ENCODE measurements around the gene COPS6.

Gene COPS6

DNA sequence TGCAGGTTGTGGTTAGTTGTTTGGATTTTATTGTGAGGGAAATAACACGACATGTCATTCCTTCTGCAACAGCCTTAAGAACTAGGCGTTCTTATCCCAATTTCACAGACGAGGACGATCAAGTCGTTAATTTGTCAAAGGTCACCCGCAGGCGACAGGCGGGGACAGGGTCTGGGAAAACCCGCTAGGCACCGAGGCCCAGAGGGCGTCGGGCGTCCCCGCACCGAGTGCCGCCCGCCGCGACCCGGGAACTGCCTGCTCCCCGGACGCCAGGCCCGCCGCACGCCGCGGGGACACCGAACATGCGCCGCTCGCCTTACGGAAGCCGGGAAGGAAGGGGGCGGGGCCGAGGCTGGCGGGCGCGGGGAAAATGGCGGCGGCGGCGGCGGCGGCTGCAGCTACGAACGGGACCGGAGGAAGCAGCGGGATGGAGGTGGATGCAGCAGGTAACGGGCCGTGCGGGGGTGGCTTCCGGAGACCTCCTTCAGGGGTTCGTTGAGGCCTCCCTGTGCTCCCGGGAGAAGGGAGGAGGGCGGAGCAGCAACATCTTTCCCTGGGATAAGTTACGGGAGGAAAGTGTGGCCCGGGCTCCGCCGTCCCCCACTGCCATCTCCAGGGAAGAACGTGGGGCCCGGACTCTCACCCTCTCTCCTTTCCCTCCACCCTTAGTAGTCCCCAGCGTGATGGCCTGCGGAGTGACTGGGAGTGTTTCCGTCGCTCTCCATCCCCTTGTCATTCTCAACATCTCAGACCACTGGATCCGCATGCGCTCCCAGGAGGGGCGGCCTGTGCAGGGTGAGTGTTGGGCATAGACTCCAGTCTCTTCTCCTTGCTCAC, at the start of gene COPS6:
Gene COPS6, plus strand, starts transcription at position 349 of the 837 bp plus-strand sequence. Its CDS starts 22 bp downstream, at position 371.
- Histone ChIP-seq H3K27ac (peak within 1 kb of the TSS; percentile 60), H4K20me1 (ENCODE audit: insufficient read depth) (no peaks in the 10 kb centered on the region)
- no peak for TF ChIP-seq CTCF (conservative IDR thresholded peaks at IDR 0.05; ENCODE audit: low read depth, low read length)

DNA sequence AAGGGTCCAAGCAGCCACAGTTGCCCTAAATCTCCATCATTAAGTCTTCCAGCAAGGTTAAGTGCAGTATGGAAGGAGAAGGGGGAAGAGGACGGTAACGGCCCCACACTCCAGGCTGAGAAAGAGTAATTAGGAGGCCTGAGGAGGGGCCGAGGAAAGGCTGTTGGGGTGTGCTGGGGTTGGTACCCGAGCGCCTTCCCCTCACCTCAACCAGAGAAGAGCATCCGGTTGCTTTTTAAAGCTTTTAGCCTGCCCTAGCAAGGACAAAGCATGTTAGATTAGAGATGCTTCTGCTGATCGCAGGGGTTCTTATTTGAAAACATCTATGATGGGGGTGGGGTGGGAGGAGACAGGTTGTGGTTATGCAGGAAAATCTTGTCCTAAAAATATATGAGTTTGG, 48.2 kb upstream of the COPS6 start:
- Histone ChIP-seq H3K27ac (no peak overlapping the region), H3K79me2 (ENCODE audit: insufficient read depth, low read depth) (no peaks in the 10 kb centered on the region), H3K4me2 (no peak overlapping the region), H3K4me3 (IDR thresholded peaks at IDR 0.05; ENCODE audit: insufficient read depth, low read depth, low read length) (no peak overlapping the region), H3K9ac (no peak overlapping the region), H4K20me1 (ENCODE audit: insufficient read depth) (no peaks in the 10 kb centered on the region), H3K27me3 (ENCODE audit: insufficient read depth, low read depth) (no peaks in the 10 kb centered on the region), H2AFZ (ENCODE audit: low read depth) (no peak overlapping the region), H3K4me1 (ENCODE audit: low read depth, poor library complexity, severe bottlenecking) (no peaks in the 10 kb centered on the region), H3K36me3 (ENCODE audit: insufficient read depth) (no peaks in the 10 kb centered on the region)
- TF ChIP-seq CTCF (conservative IDR thresholded peaks at IDR 0.05; ENCODE audit: low read depth, low read length), result no peak

More for the DNA sequence above, at the start of gene COPS6:
- Histone ChIP-seq H3K4me1 (ENCODE audit: low read depth, poor library complexity, severe bottlenecking) (peaks cover 18% of the 10 kb centered on the region), H3K4me3 (IDR thresholded peaks at IDR 0.05; ENCODE audit: insufficient read depth, low read depth, low read length) (peak within 1 kb of the TSS; percentile 20), H3K27me3 (ENCODE audit: insufficient read depth, low read depth) (no peaks in the 10 kb centered on the region; the same call in 1 of the 2 replicates), H3K4me2 (peak within 1 kb of the TSS; percentile 97), H3K79me2 (ENCODE audit: insufficient read depth, low read depth) (peaks cover 12% of the 10 kb centered on the region; the same call in 1 of the 2 replicates), H3K9ac (peak within 1 kb of the TSS; percentile 67), H2AFZ (ENCODE audit: low read depth) (peak within 1 kb of the TSS; percentile 83), H3K36me3 (ENCODE audit: insufficient read depth) (peaks cover 22% of the 10 kb centered on the region; the same call in 1 of the 2 replicates)

DNA sequence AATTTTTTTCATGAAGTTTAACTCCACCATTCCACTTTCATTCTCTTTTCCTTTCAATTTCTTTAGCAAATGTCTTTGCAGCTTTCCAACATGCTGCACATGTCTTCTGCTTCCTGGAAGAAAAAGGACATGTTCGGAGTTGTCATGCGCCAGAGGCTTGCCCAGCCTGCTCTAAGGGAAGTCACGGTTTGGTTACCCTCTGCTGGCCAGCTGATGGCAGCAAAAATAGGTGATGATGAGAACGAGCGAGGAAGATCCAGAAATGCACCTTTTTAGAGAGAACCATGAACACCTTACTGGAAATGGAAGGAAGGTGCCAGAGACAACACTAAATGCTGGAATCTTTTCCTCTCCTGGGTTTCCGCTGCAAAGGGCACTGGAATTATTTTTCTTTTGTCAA, 44.1 kb upstream of the COPS6 start:
- H2AFZ ChIP-seq (ENCODE audit: low read depth), result no peak overlapping the region
- H4K20me1 ChIP-seq (ENCODE audit: insufficient read depth), result no peaks in the 10 kb centered on the region
- no peaks in the 10 kb centered on the region for H3K79me2 ChIP-seq (ENCODE audit: insufficient read depth, low read depth)
- H3K4me1 ChIP-seq (ENCODE audit: low read depth, poor library complexity, severe bottlenecking), result peaks cover 5% of the 10 kb centered on the region
- TF ChIP-seq CTCF (conservative IDR thresholded peaks at IDR 0.05; ENCODE audit: low read depth, low read length), result no peak
- H3K27me3 ChIP-seq (ENCODE audit: insufficient read depth, low read depth), result no peaks in the 10 kb centered on the region; the same call in 1 of the 2 replicates
- no peak overlapping the region for H3K27ac ChIP-seq
- no peak overlapping the region for H3K9ac ChIP-seq
- no peak overlapping the region for H3K4me3 ChIP-seq (IDR thresholded peaks at IDR 0.05; ENCODE audit: insufficient read depth, low read depth, low read length)
- H3K4me2 ChIP-seq, result no peak overlapping the region
- H3K36me3 ChIP-seq (ENCODE audit: insufficient read depth), result no peaks in the 10 kb centered on the region

- H3K4me3 ChIP-seq (IDR thresholded peaks at IDR 0.05; ENCODE audit: insufficient read depth, low read depth, low read length), result no peak overlapping the region
- peak overlapping the region; percentile 98; the same call in 1 of the 2 replicates for H2AFZ ChIP-seq (ENCODE audit: low read depth)
Measured at GRCh38 chr7:100048680-100049079, 40.1 kb upstream of the COPS6 start.

More at GRCh38 chr7:100048680-100049079, 40.1 kb upstream of the COPS6 start:
- H3K27me3 ChIP-seq (ENCODE audit: insufficient read depth, low read depth), result no peaks in the 10 kb centered on the region; the same call in 1 of the 2 replicates
- no peaks in the 10 kb centered on the region for H3K79me2 ChIP-seq (ENCODE audit: insufficient read depth, low read depth)
- no peak for TF ChIP-seq CTCF (conservative IDR thresholded peaks at IDR 0.05; ENCODE audit: low read depth, low read length)
- no peaks in the 10 kb centered on the region for H4K20me1 ChIP-seq (ENCODE audit: insufficient read depth)
- H3K9ac ChIP-seq, result no peak overlapping the region
- no peaks in the 10 kb centered on the region for H3K36me3 ChIP-seq (ENCODE audit: insufficient read depth)
- no peak overlapping the region for H3K27ac ChIP-seq
- H3K4me2 ChIP-seq, result no peak overlapping the region; the same call in 1 of the 2 replicates
- H3K4me1 ChIP-seq (ENCODE audit: low read depth, poor library complexity, severe bottlenecking), result peaks cover 12% of the 10 kb centered on the region
